ENCODE results near the gene SSB.
"Not testable (repeated sequence)": the region's sequence is repeated elsewhere in the genome, so short reads cannot be mapped to it uniquely, and the experiment has no call there.

Gene SSB

DNA sequence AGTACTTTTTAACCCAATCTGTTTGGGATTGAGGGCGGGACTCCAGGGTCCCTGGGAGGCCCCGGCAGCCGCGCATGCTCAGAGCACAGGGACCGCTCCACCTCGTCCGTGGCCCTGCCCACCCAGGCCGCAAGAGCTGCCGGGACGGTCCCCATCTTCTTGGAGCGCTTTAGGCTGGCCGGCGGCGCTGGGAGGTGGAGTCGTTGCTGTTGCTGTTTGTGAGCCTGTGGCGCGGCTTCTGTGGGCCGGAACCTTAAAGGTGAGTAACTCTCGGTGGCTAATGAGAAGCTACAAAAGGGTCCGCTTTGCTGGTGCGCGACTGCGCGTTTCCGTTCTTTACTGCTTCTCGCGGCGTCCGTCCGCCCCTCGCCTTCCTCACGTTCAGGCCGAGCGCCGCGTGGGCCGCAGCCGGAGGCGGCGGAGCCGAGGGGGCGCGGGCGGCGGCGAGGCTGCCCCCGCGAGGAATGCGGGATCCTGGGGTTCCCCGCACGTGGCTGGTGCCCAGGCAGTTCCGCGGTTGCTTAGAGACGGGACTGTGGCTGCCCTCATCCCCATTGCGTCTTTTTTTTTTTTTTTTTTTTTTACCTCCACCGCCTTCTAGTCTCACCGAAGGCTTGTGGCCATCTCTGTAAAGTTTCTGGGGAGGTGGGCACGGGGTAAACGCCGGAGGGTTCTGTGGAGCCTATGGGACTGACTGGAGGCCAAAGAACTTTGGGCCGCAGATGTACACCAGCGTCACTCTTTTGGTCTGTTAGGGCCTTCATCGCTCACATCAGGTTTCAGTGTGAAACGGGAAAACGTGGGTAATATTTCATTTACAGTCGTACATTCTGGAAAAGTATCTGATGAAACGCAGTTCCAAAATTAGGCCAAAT, at the start of gene SSB:
SSB (plus strand) TSS at position 154 of the 875 bp plus-strand sequence. CDS start 2,090 bp downstream, outside the sequence.
- no peaks in the 10 kb centered on the region for H3K4me1 ChIP-seq (ENCODE audit: insufficient read depth, low read length)
- H3K9ac ChIP-seq (ENCODE audit: low read depth, low read length), result peak within 1 kb of the TSS; percentile 98
- 0 out of 2 replicates have a peak, but pooled peaks cover 4% of the 10 kb centered on the region for H3K36me3 ChIP-seq (ENCODE audit: insufficient read depth, low read length)
- no peaks in the 10 kb centered on the region for H3K9me3 ChIP-seq (ENCODE audit: control insufficient read depth, insufficient read depth, low read length)

DNA sequence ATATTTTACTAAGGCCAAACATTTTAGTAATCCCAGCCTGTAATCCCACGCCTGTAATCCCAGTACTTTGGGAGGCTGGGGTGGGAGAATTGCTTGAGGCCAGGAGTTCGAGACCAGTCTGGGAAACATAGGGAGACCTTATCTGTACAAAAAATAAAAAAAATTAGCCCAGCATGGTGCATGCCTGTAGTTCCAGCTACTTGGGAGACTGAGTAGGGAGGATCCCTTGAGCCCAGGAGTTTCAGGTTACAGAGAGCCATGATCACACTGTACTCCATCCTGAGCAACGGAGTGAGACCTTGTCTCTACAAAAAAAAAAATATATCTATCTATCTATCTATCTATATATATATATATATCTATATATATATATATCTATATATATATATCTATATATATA, 45.9 kb upstream of the SSB start:
- Histone ChIP-seq H3K9me3 (ENCODE audit: control insufficient read depth, insufficient read depth, low read length) (peaks cover 4% of the 10 kb centered on the region; the same call in 1 of the 2 replicates), H3K36me3 (ENCODE audit: insufficient read depth, low read length) (no peaks in the 10 kb centered on the region)

DNA sequence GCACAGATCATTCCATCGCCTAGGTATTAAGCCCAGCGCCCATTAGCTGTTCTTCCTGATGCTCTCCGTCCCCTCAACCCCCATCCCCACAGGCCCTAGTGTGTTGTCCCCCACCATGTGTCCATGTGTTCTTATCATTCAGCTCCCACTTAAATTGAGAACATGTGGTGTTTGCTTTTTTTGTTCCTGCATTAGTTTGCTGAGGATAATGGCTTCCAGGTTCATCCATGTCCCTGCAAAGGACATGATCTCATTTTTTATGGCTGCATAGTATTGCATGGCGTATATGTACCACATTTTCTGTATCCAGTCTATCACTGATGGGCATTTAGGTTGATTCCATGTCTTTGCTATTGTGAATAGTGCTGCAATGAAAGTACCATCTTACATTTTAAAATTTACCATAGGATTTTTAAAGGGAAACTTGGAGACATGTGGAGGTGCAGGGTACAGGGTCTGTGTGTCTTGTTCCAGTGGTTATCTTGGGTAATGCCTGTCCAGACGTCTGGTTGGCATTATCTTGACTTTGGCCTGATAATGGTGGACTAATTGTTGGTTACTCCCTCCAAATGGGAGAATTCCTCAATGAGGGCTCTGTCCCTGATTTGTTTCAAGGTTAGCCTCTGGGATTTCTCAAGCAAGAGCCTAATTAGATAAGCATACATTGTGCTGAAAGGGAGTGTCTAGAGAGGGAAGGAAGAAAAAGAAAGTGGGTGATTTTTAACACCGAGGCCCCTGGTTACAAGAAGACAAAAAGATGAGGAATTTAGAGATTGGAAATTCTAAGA, 43.4 kb upstream of the SSB start:
- Histone ChIP-seq H3K4me1 (ENCODE audit: insufficient read depth, low read length) (no peaks in the 10 kb centered on the region), H3K9ac (ENCODE audit: low read depth, low read length) (no peak overlapping the region), H3K36me3 (ENCODE audit: insufficient read depth, low read length) (no peaks in the 10 kb centered on the region), H3K9me3 (ENCODE audit: control insufficient read depth, insufficient read depth, low read length) (peaks cover 4% of the 10 kb centered on the region; the same call in 1 of the 2 replicates)

More for the DNA sequence above, 45.9 kb upstream of the SSB start:
- Histone ChIP-seq H3K9ac (ENCODE audit: low read depth, low read length) (no peak overlapping the region), H3K4me1 (ENCODE audit: insufficient read depth, low read length) (no peaks in the 10 kb centered on the region)

DNA sequence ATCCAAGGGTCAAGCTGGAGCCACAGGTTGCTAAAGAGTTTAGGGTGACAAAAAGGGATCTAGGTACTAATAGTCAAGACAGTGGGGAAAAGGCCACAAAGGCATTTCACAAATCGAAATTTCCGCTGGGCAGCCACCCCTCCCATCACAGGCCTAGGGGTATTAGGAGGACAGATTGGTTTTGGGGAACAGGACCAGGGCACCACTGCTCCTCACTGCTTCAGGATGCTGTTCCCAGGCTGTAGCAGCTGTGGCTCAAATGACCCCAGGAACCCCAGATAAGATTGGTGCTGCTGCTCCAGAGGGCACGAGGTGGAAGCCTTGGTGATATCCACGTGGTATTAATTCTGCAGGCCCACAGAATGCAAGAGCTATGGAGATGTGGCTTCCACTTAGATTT, 42.3 kb upstream of the SSB start:
- Histone ChIP-seq H3K9ac (ENCODE audit: low read depth, low read length) (no peak overlapping the region), H3K9me3 (ENCODE audit: control insufficient read depth, insufficient read depth, low read length) (peaks cover 4% of the 10 kb centered on the region; the same call in 1 of the 2 replicates), H3K36me3 (ENCODE audit: insufficient read depth, low read length) (no peaks in the 10 kb centered on the region), H3K4me1 (ENCODE audit: insufficient read depth, low read length) (no peaks in the 10 kb centered on the region)

DNA sequence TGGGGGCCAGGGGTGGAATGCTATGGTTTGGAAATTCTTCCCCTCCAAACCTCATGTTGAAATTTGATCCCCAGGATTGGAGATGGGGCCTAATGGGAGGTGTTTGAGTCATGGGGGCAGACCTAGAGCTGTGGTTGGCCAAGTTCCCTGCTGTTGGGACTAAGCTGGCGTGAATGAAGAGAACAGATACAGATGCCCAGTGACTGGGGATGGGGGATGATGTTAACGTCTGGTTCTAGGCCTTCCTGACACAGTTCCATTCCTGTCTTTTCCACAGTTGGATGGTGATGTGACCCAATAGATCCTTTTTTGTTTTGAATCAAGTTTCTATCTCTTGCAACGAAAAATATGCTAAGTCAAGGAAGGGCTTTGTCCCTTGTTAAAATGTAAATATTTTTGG, 41.3 kb upstream of the SSB start:
- no peaks in the 10 kb centered on the region for H3K36me3 ChIP-seq (ENCODE audit: insufficient read depth, low read length)
- H3K9ac ChIP-seq (ENCODE audit: low read depth, low read length), result no peak overlapping the region
- peaks cover 4% of the 10 kb centered on the region; the same call in 1 of the 2 replicates for H3K9me3 ChIP-seq (ENCODE audit: control insufficient read depth, insufficient read depth, low read length)
- no peaks in the 10 kb centered on the region for H3K4me1 ChIP-seq (ENCODE audit: insufficient read depth, low read length)

DNA sequence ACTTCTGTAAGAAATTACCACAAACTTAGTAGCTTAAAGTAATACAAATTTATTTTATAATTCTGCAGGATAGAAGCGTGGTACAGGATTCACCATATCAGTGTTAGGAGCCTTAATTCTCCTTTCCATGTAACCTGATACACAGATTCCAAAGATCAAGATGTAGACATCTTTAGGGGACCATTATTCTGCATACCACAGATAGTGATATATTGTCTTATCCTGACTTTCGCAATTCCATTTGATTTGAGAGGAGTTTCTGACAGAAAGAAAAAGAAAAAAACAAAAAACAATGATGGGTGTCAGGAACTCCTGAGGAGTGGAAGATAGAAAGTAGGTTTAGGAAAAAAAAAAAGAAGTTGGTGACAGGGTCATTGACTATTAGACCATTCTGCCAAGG, 40.9 kb upstream of the SSB start:
- no peaks in the 10 kb centered on the region for H3K4me1 ChIP-seq (ENCODE audit: insufficient read depth, low read length)
- H3K9ac ChIP-seq (ENCODE audit: low read depth, low read length), result no peak overlapping the region
- H3K36me3 ChIP-seq (ENCODE audit: insufficient read depth, low read length), result no peaks in the 10 kb centered on the region
- H3K9me3 ChIP-seq (ENCODE audit: control insufficient read depth, insufficient read depth, low read length), result peaks cover 4% of the 10 kb centered on the region; the same call in 1 of the 2 replicates

DNA sequence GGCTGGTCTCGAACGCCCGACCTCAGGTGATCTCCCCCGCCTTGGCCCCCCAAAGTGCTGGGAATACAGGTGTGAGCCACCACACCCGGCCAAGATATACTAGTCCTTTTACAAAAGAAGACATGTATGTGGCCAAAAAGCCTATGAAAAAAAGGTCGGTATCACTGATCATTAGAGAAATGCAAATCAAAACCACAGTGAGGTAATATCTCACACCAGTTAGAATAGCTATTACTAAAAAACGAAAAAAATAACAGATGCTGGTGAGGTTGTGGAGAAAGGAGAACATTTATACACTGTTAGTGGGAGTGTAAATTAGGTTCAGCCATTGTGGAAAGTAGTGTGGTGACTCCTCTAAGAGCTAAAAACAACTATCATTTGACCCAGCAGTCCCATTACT, 38.7 kb upstream of the SSB start:
- Histone ChIP-seq H3K4me1 (ENCODE audit: insufficient read depth, low read length) (no peaks in the 10 kb centered on the region), H3K9me3 (ENCODE audit: control insufficient read depth, insufficient read depth, low read length) (peaks cover 4% of the 10 kb centered on the region; the same call in 1 of the 2 replicates), H3K9ac (ENCODE audit: low read depth, low read length) (no peak overlapping the region), H3K36me3 (ENCODE audit: insufficient read depth, low read length) (no peaks in the 10 kb centered on the region)

DNA sequence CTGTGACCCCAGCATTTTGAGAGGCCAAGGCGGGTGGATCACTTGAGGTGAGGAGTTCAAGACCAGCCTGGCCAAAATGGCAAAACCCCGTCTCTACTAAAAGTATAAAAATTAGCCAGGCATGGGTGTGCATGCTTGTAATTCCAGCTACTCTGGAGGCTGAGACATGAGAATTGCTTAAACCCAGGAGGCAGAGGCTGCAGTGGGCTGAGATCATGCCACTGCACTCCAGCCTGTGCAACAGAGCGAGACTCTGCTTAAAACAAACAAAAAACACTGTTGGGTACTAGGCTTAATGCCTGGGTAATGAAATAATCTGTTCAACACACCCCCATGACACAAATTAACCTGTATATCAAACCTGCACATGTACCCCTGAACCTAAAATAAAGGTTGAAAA, 37.9 kb upstream of the SSB start:
- H3K9me3 ChIP-seq (ENCODE audit: control insufficient read depth, insufficient read depth, low read length); H3K4me1 ChIP-seq (ENCODE audit: insufficient read depth, low read length); H3K36me3 ChIP-seq (ENCODE audit: insufficient read depth, low read length); H3K9ac ChIP-seq (ENCODE audit: low read depth, low read length): not testable (repeated sequence)

DNA sequence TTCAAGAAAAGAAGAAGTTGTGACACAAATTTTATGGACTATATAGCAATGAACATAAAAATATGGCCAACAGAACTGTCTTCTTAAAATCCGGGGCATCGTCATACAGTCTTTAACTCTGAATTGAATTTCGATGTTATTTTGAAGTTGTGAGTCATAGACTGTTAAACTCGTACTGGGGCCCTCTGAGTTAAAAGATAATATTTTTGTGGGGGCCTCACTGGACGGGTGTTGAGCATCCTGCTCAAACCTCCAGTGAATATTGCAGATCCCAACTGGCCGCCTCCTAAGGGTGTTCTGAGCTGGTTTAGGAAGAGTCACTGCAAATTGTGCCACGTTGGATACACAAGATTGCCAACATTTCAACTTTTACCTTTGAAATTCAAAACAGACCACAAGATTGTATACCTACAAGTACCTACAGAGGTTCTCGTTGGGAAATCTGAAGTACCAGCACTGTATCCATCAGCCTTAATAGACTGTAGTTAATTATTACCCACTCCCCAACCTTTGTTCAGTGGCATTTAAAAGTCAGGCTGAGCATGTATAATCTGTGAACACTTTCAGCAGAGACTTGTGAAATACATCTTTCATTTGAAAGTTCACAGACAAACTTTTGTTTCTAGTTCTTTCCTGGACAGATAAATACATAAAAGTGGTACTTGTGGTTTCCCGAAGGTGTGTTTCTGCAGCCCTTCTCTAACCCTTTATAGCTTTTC, 37.3 kb upstream of the SSB start:
- Histone ChIP-seq H3K4me1 (ENCODE audit: insufficient read depth, low read length) (no peaks in the 10 kb centered on the region), H3K9ac (ENCODE audit: low read depth, low read length) (no peak overlapping the region), H3K36me3 (ENCODE audit: insufficient read depth, low read length) (no peaks in the 10 kb centered on the region), H3K9me3 (ENCODE audit: control insufficient read depth, insufficient read depth, low read length) (peaks cover 1% of the 10 kb centered on the region; the same call in 1 of the 2 replicates)

DNA sequence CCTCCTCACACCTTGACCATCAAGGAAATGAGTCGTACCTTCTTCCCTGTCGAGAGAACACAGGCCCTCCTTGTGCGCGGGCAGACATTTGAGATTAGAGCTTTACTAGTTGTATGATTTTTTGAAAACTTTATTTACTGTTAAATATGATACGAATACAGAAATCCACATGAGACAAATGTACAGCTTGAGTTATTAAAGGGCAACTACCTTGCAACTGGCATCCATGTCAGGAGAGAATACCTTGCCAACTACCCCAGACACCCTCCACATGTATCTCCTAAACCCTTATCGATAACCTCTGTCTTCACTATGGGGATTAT, 36.7 kb upstream of the SSB start:
- Histone ChIP-seq H3K4me1 (ENCODE audit: insufficient read depth, low read length) (no peaks in the 10 kb centered on the region), H3K9ac (ENCODE audit: low read depth, low read length) (no peak overlapping the region), H3K9me3 (ENCODE audit: control insufficient read depth, insufficient read depth, low read length) (no peaks in the 10 kb centered on the region), H3K36me3 (ENCODE audit: insufficient read depth, low read length) (no peaks in the 10 kb centered on the region)

DNA sequence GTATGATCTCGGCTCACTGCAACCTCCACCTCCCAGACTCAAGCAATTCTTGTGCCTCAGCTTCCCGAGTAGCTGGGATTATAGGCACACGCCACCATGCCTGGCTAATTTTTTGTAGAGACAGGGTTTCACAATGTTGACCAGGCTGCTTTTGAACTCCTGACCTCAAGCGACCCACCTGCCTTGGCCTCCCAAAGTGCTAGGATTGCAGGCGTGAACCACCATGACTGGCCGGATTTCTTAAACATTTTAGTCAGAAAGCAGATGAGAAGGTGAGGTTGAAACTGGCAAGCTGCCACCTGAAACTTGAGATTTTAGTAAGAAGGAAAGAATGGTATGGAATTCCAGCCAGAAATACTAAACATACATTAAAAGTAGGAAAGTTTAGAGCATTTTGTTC, 33.1 kb upstream of the SSB start:
- Histone ChIP-seq H3K9me3 (ENCODE audit: control insufficient read depth, insufficient read depth, low read length) (no peaks in the 10 kb centered on the region), H3K36me3 (ENCODE audit: insufficient read depth, low read length) (no peaks in the 10 kb centered on the region), H3K4me1 (ENCODE audit: insufficient read depth, low read length) (no peaks in the 10 kb centered on the region), H3K9ac (ENCODE audit: low read depth, low read length) (no peak overlapping the region)

DNA sequence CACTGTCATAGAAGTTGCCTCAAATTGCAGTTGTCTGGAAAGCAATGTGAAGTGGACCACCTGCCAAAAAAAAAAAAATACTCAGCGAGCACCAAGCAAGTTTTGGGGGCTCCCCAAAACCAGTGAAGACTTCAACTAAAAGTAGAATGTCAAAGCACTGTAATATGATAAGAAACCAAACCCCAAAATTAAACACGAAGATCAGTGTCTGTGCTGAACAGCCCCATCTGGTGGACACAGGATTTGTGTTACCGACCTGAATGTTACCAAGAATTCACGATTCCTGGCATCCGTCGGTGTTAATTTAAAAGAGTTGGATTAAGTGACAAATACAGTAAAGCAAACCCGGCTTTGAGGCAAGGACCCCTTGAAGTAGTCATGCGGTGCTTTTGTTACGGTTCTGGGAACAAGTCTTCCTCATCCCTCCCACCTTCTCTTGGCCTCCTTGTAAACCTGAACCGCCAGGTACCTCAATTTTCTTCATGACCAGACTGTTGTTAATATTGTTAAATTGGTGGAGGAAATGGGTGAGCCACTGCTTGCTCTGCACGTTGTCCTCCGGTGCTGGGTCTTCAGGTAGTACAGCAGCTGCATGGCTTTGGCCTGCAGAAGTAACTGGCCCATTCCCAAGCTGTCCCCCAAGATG, 31.3 kb upstream of the SSB start:
- no peaks in the 10 kb centered on the region for H3K9me3 ChIP-seq (ENCODE audit: control insufficient read depth, insufficient read depth, low read length)
- no peak overlapping the region for H3K9ac ChIP-seq (ENCODE audit: low read depth, low read length)
- no peaks in the 10 kb centered on the region for H3K36me3 ChIP-seq (ENCODE audit: insufficient read depth, low read length)
- no peaks in the 10 kb centered on the region for H3K4me1 ChIP-seq (ENCODE audit: insufficient read depth, low read length)

DNA sequence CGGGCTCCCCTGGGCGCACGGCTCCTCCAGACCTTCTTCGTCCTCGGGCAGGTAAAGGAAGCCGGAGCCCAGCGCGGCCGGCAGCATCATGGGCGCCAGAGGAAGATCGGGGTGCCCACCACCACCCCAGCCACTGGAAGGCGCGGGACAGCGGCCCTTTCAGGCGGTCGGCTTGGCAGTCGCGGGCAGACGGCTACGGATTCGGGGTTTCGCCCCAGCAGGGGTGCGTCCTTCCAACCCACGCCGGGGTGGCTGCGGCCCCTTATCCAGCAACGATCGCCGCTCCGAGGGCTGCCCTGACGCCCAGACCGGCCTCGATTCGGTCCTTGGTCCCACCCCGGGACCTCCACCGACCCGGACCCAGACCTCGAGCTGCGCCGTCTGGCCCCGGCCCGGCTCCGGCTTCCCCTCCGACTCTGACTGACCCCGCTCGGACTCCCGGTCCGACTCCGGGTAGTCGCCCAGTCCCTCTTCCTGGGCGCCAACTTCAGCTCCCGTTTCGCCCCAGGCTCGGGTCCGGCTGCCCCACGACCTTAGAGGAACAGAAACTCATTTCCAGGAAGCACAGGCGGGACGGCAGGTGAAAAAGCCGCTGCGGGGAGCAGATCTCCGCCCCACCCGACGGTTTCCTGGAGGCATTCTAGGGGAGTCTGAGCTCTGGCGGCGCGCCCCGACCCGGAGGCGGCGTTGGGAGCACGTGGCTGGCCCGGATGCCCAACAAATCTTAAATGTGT, 30.2 kb upstream of the SSB start:
- H3K9me3 ChIP-seq (ENCODE audit: control insufficient read depth, insufficient read depth, low read length), result no peaks in the 10 kb centered on the region
- H3K4me1 ChIP-seq (ENCODE audit: insufficient read depth, low read length), result no peaks in the 10 kb centered on the region
- no peak overlapping the region for H3K9ac ChIP-seq (ENCODE audit: low read depth, low read length)

More for the DNA sequence above, 30.2 kb upstream of the SSB start:
- no peaks in the 10 kb centered on the region for H3K36me3 ChIP-seq (ENCODE audit: insufficient read depth, low read length)
